WTC11 (cell line): Measurements from ENCODE around the gene CINP. TPM values are rescaled to one million over a fixed set of nuclear protein-coding genes. Genes with fewer than 3 reads are reported as not detected.

Source experiments
- ATAC-seq: fragments of 200-7000 bp; cut with Tn5 transposase; 2 replicates; pipeline ENCODE4 v1.10.0; 2021; ENCODE audit warnings: mild to moderate bottlenecking, moderate library complexity
- CTCF ChIA-PET: fragments of 300-600 bp; sonication (Branson Sonifier 250); formaldehyde crosslinking; loops from one replicate; lab custom pipeline; 2021; ENCODE audit warnings: antibody characterized with exemption; lab: Charles Lee
- POLR2A ChIA-PET: fragments of 350-600 bp; sonication (Branson Sonifier 250); formaldehyde crosslinking; loops from one replicate; lab custom pipeline; 2021; ENCODE audit warnings: antibody characterized with exemption; lab: Charles Lee
- DNase-seq: peaks from one replicate; pipeline ENCODE4 v3.0.0; 2021; ENCODE audit warnings: low spot score
- H3K27ac Mint-ChIP-seq: 2 replicates; pipeline ENCODE4 v1.8.0; 2021; ENCODE audit warnings: mixed read lengths
- H3K27me3 Mint-ChIP-seq: 2 replicates; pipeline ENCODE4 v1.8.0; 2021; ENCODE audit warnings: low read depth, mild to moderate bottlenecking, moderate library complexity, mixed read lengths
- H3K36me3 Mint-ChIP-seq: 2 replicates; pipeline ENCODE4 v1.8.0; 2021; ENCODE audit warnings: mixed read lengths
- H3K4me1 Mint-ChIP-seq: 2 replicates; pipeline ENCODE4 v1.8.0; 2022; ENCODE audit warnings: mixed read lengths
- H3K4me3 Mint-ChIP-seq: 2 replicates; pipeline ENCODE4 v1.8.0; 2021; ENCODE audit warnings: mild to moderate bottlenecking, moderate library complexity, mixed read lengths
- H3K9me3 Mint-ChIP-seq: 2 replicates; pipeline ENCODE4 v1.8.0; 2021; ENCODE audit warnings: mixed read lengths
- E2F1 ChIP-seq: sonication (generic); formaldehyde crosslinking; IDR thresholded peaks from 2 replicates; pipeline ENCODE4 v1.8.0; 2022; ENCODE audit warnings: mild to moderate bottlenecking, missing genetic modification reagents
- ELF4 ChIP-seq: sonication (generic); formaldehyde crosslinking; IDR thresholded peaks from 2 replicates; pipeline ENCODE4 v1.8.1; 2022; ENCODE audit warnings: low read depth, mild to moderate bottlenecking, moderate library complexity, missing genetic modification reagents
- ETV6 ChIP-seq: sonication (generic); formaldehyde crosslinking; IDR thresholded peaks from 2 replicates; pipeline ENCODE4 v1.8.1; 2022; ENCODE audit warnings: mild to moderate bottlenecking, missing genetic modification reagents
- IRF1 ChIP-seq: sonication (generic); formaldehyde crosslinking; IDR thresholded peaks from 2 replicates; pipeline ENCODE4 v1.8.0; 2023; ENCODE audit warnings: missing genetic modification reagents
- KAT7 ChIP-seq: sonication (generic); formaldehyde crosslinking; IDR thresholded peaks from 2 replicates; pipeline ENCODE4 v1.8.1; 2023; ENCODE audit warnings: missing genetic modification reagents, mild to moderate bottlenecking, borderline replicate concordance
- NFE2L1 ChIP-seq: sonication (generic); formaldehyde crosslinking; IDR thresholded peaks from 2 replicates; pipeline ENCODE4 v1.8.1; 2023; ENCODE audit warnings: missing genetic modification reagents
- RORB ChIP-seq: fragments of 250-450 bp; sonication (Bioruptor Pico); IDR thresholded peaks from 2 replicates; pipeline ENCODE4 v1.9.0; 2021; ENCODE audit warnings: mild to moderate bottlenecking
- SOX15 ChIP-seq: fragments of 250-450 bp; sonication (Bioruptor Pico); IDR thresholded peaks from 2 replicates; pipeline ENCODE4 v1.9.0; 2021; ENCODE audit warnings: mild to moderate bottlenecking
- SP1 ChIP-seq: sonication (generic); formaldehyde crosslinking; conservative IDR thresholded peaks from 2 replicates; pipeline ENCODE4 v1.8.1; 2022; ENCODE audit warnings: missing genetic modification reagents
- TEAD1 ChIP-seq: sonication (generic); formaldehyde crosslinking; IDR thresholded peaks from 2 replicates; pipeline ENCODE4 v1.8.0; 2022; ENCODE audit warnings: mild to moderate bottlenecking, missing genetic modification reagents
- ZBTB43 ChIP-seq: sonication (generic); formaldehyde crosslinking; IDR thresholded peaks from 2 replicates; pipeline ENCODE4 v1.8.1; 2023; ENCODE audit warnings: mild to moderate bottlenecking, missing genetic modification reagents
- ZNF121 ChIP-seq: sonication (generic); formaldehyde crosslinking; IDR thresholded peaks from 2 replicates; pipeline ENCODE4 v1.8.0; 2023; ENCODE audit warnings: missing genetic modification reagents
- ZNF263 ChIP-seq: sonication (generic); formaldehyde crosslinking; IDR thresholded peaks from 2 replicates; pipeline ENCODE4 v1.8.1; 2022; ENCODE audit warnings: low read depth, mild to moderate bottlenecking, moderate library complexity, missing genetic modification reagents
- ZNF416 ChIP-seq: fragments of 250-450 bp; sonication (Bioruptor Pico); IDR thresholded peaks from 2 replicates; pipeline ENCODE4 v1.9.0; 2021; ENCODE audit warnings: mild to moderate bottlenecking, inconsistent platforms
- ZNF425 ChIP-seq: fragments of 250-450 bp; sonication (Bioruptor Pico); conservative IDR thresholded peaks from 2 replicates; pipeline ENCODE4 v1.9.0; 2021; ENCODE audit warnings: mild to moderate bottlenecking
- ZNF671 ChIP-seq: fragments of 250-450 bp; sonication (Bioruptor Pico); IDR thresholded peaks from 2 replicates; pipeline ENCODE4 v1.8.0; 2021; ENCODE audit warnings: mild to moderate bottlenecking
- total RNA-seq: library from RNA; stranded (reverse); gene quantifications from 3 replicates; pipeline ENCODE4 v1.2.3, GENCODE V29; 2021
- TF ChIP-seq, protein P1 (sequence below): fragments of 250-450 bp; sonication (Bioruptor Pico); IDR thresholded peaks from 2 replicates; pipeline ENCODE4 v1.9.0; 2021; ENCODE audit warnings: mild to moderate bottlenecking
- TF ChIP-seq, protein P2 (sequence below): fragments of 250-450 bp; sonication (Bioruptor Pico); IDR thresholded peaks from 2 replicates; pipeline ENCODE4 v2.1.2; 2022; ENCODE audit warnings: mild to moderate bottlenecking, moderate library complexity
- TF ChIP-seq, protein P3 (sequence below): fragments of 250-450 bp; sonication (Bioruptor Pico); IDR thresholded peaks from 2 replicates; pipeline ENCODE4 v1.8.0; 2021; ENCODE audit warnings: mild to moderate bottlenecking

CINP gene
- total RNA-seq, 1 experiment from 2014 or later: 38.3 TPM

DNA sequence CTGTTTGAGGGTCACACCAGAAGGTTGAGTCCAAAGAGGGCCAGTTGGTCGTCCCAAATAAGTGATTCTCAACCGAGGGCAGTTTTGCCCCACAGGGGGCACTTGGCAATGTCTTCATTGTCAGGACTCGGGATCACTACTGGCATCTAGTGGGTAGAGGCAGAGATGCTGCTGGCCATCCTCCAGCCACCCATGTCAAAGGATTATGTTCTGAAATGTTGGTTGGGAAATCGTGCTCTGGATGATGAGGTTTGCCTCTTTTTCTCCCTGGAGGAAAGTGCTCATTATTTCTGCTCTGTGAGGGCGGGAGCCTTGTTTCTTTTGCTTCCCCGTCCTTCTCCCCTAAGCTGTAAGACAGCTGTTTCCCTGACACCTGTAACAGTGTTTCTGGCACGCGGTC is 39.6 kb downstream of the CINP start:
- POLR2A ChIA-PET: no interaction called here
- H3K4me3 Mint-ChIP-seq: no peak overlapping the region
- H3K4me1 Mint-ChIP-seq: peaks cover 21% of the 10 kb centered on the region
- H3K27me3 Mint-ChIP-seq: no peaks in the 10 kb centered on the region
- TF ChIP-seq KAT7 (CRISPR knock-in tag) (no peak), NFE2L1 (CRISPR knock-in tag) (no peak), ZNF121 (CRISPR knock-in tag) (no peak), ZNF671 (CRISPR knock-in tag) (no peak), SP1 (CRISPR knock-in tag) (no peak)
- CTCF ChIA-PET: no interaction called here
- H3K9me3 Mint-ChIP-seq: no peaks in the 10 kb centered on the region
- no peaks in the 10 kb centered on the region for H3K36me3 Mint-ChIP-seq
- DNase-seq: peak; percentile 52
- H3K27ac Mint-ChIP-seq: no peak overlapping the region
- ATAC-seq: peak; percentile 53

- H3K36me3 Mint-ChIP-seq: no peaks in the 10 kb centered on the region
- CTCF ChIA-PET: interaction anchor here (0.6 kb wide), 1 partner anchor 11 kb away, joined by 3 read pairs; no protein-coding TSS in a partner anchor
- peaks cover 26% of the 10 kb centered on the region for H3K4me1 Mint-ChIP-seq
- no peak overlapping the region; the same call in 1 of the 2 replicates for H3K4me3 Mint-ChIP-seq
- DNase-seq (no peak), ATAC-seq (no peak)
- no peaks in the 10 kb centered on the region; the same call in 1 of the 2 replicates for H3K27me3 Mint-ChIP-seq
- H3K27ac Mint-ChIP-seq: no peak overlapping the region; the same call in 1 of the 2 replicates
- no peaks in the 10 kb centered on the region for H3K9me3 Mint-ChIP-seq
- TF ChIP-seq, protein P1, sequence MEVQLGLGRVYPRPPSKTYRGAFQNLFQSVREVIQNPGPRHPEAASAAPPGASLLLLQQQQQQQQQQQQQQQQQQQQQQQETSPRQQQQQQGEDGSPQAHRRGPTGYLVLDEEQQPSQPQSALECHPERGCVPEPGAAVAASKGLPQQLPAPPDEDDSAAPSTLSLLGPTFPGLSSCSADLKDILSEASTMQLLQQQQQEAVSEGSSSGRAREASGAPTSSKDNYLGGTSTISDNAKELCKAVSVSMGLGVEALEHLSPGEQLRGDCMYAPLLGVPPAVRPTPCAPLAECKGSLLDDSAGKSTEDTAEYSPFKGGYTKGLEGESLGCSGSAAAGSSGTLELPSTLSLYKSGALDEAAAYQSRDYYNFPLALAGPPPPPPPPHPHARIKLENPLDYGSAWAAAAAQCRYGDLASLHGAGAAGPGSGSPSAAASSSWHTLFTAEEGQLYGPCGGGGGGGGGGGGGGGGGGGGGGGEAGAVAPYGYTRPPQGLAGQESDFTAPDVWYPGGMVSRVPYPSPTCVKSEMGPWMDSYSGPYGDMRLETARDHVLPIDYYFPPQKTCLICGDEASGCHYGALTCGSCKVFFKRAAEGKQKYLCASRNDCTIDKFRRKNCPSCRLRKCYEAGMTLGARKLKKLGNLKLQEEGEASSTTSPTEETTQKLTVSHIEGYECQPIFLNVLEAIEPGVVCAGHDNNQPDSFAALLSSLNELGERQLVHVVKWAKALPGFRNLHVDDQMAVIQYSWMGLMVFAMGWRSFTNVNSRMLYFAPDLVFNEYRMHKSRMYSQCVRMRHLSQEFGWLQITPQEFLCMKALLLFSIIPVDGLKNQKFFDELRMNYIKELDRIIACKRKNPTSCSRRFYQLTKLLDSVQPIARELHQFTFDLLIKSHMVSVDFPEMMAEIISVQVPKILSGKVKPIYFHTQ (CRISPR knock-in tag): no peak
- TF ChIP-seq, protein P2, sequence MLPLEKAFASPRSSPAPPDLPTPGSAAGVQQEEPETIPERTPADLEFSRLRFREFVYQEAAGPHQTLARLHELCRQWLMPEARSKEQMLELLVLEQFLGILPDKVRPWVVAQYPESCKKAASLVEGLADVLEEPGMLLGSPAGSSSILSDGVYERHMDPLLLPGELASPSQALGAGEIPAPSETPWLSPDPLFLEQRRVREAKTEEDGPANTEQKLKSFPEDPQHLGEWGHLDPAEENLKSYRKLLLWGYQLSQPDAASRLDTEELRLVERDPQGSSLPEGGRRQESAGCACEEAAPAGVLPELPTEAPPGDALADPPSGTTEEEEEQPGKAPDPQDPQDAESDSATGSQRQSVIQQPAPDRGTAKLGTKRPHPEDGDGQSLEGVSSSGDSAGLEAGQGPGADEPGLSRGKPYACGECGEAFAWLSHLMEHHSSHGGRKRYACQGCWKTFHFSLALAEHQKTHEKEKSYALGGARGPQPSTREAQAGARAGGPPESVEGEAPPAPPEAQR: no peak
- TF ChIP-seq RORB (CRISPR knock-in tag) (no peak), E2F1 (CRISPR knock-in tag) (no peak), ZNF263 (CRISPR knock-in tag) (no peak), IRF1 (CRISPR knock-in tag) (no peak), ETV6 (no peak), ZNF416 (no peak), ZBTB43 (CRISPR knock-in tag) (no peak), SOX15 (no peak), ZNF425 (CRISPR knock-in tag) (no peak), ELF4 (CRISPR knock-in tag) (no peak), TEAD1 (no peak)
- TF ChIP-seq, protein P3, sequence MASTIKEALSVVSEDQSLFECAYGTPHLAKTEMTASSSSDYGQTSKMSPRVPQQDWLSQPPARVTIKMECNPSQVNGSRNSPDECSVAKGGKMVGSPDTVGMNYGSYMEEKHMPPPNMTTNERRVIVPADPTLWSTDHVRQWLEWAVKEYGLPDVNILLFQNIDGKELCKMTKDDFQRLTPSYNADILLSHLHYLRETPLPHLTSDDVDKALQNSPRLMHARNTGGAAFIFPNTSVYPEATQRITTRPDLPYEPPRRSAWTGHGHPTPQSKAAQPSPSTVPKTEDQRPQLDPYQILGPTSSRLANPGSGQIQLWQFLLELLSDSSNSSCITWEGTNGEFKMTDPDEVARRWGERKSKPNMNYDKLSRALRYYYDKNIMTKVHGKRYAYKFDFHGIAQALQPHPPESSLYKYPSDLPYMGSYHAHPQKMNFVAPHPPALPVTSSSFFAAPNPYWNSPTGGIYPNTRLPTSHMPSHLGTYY (CRISPR knock-in tag): no peak
- POLR2A ChIA-PET: no interaction called here
Observed at GRCh38 chr14:102321456-102322422, 41.0 kb downstream of the CINP start.
